Measurements from ENCODE around the gene LAIR2.
"Not testable (repeated sequence)": the region's sequence is repeated elsewhere in the genome, so short reads cannot be mapped to it uniquely, and the experiment has no call there.

Gene LAIR2

GRCh38 chr19:54464630-54465425, 37.8 kb upstream of the LAIR2 start:
- DNase-seq (ENCODE audit: low read depth) = peak; percentile 87

- DNase-seq (ENCODE audit: low read depth) = no peak
These were observed 37.1 kb upstream of the LAIR2 start for GRCh38 chr19:54465426-54466109.

- not testable (repeated sequence) for DNase-seq (ENCODE audit: low read depth)
These were observed 36.5 kb upstream of the LAIR2 start for GRCh38 chr19:54466110-54466480.

- DNase-seq (ENCODE audit: low read depth) = no peak
These were observed 33.1 kb upstream of the LAIR2 start for GRCh38 chr19:54469496-54469934.

GRCh38 chr19:54470276-54470887, 32.2 kb upstream of the LAIR2 start:
- DNase-seq (ENCODE audit: low read depth) = no peak

GRCh38 chr19:54470991-54471782, 31.4 kb upstream of the LAIR2 start:
- no peak for DNase-seq (ENCODE audit: low read depth)

- peak; percentile 83 for DNase-seq (ENCODE audit: low read depth)
These were observed 29.4 kb upstream of the LAIR2 start, which contains the start of gene CDC42EP5 for GRCh38 chr19:54473071-54473891. Gene CDC42EP5, minus strand, starts transcription at chr19:54473296. Its CDS starts 7,749 bp downstream, at chr19:54465547.

- no peak for DNase-seq (ENCODE audit: low read depth)
These were observed 28.7 kb upstream of the LAIR2 start for GRCh38 chr19:54473892-54474372.

- DNase-seq (ENCODE audit: low read depth) = no peak
These were observed 26.9 kb upstream of the LAIR2 start for GRCh38 chr19:54475706-54476105.

- no peak for DNase-seq (ENCODE audit: low read depth)
These were observed 25.0 kb upstream of the LAIR2 start for GRCh38 chr19:54477650-54478049.

- peak; percentile 45 for DNase-seq (ENCODE audit: low read depth)
These were observed 23.9 kb upstream of the LAIR2 start for GRCh38 chr19:54478677-54479266.

- no peak for DNase-seq (ENCODE audit: low read depth)
These were observed 22.6 kb upstream of the LAIR2 start for GRCh38 chr19:54480051-54480450.

GRCh38 chr19:54481326-54481930, 21.2 kb upstream of the LAIR2 start:
- peak; percentile 40 for DNase-seq (ENCODE audit: low read depth)

GRCh38 chr19:54482889-54483288, 19.7 kb upstream of the LAIR2 start:
- DNase-seq (ENCODE audit: low read depth) = no peak

- DNase-seq (ENCODE audit: low read depth) = no peak
These were observed 18.2 kb upstream of the LAIR2 start for GRCh38 chr19:54484451-54484850.

GRCh38 chr19:54485851-54486250, 16.8 kb upstream of the LAIR2 start:
- peak; percentile 42 for DNase-seq (ENCODE audit: low read depth)

GRCh38 chr19:54489341-54489740, 13.3 kb upstream of the LAIR2 start:
- DNase-seq (ENCODE audit: low read depth) = no peak

- DNase-seq (ENCODE audit: low read depth) = no peak
These were observed 12.9 kb upstream of the LAIR2 start for GRCh38 chr19:54489766-54490165.

GRCh38 chr19:54492568-54492967, 10.1 kb upstream of the LAIR2 start:
- no peak for DNase-seq (ENCODE audit: low read depth)

GRCh38 chr19:54493056-54493455, 9.6 kb upstream of the LAIR2 start:
- not testable (repeated sequence) for DNase-seq (ENCODE audit: low read depth)

Data from iris pigment epithelial cell (primary cell).